ENCODE data around the gene MRGPRX3. TPM values are rescaled to one million over a fixed set of nuclear protein-coding genes. Genes with fewer than 3 reads are reported as not detected.
"Not testable (repeated sequence)": the region's sequence is repeated elsewhere in the genome, so short reads cannot be mapped to it uniquely, and the experiment has no call there.

The MRGPRX3 gene
- total RNA-seq, 4 donors from 2014 or later, result 0.38 TPM; not detected in 3

- peak; percentile 31 to 84 for DNase-seq (ENCODE audit: low spot score in 2 of 2)
- 2 to 3% methylated on average over 9 of the region's 9 CpGs for WGBS, 2 donors
- intact Hi-C loops (cut with DNase I; ENCODE audit: low total_unique reads), result no loop called here
- TF ChIP-seq CTCF (IDR thresholded peaks at IDR 0.05) (peak in 1 of 3 donors; percentile 65), POLR2A (IDR thresholded peaks at IDR 0.05) (no peak)
- no peak overlapping the region for H3K4me3 ChIP-seq (ENCODE audit: low read depth, poor library complexity, severe bottlenecking)
These were observed 16.8 kb upstream of the MRGPRX3 start for GRCh38 chr11:18115360-18116127.

DNA sequence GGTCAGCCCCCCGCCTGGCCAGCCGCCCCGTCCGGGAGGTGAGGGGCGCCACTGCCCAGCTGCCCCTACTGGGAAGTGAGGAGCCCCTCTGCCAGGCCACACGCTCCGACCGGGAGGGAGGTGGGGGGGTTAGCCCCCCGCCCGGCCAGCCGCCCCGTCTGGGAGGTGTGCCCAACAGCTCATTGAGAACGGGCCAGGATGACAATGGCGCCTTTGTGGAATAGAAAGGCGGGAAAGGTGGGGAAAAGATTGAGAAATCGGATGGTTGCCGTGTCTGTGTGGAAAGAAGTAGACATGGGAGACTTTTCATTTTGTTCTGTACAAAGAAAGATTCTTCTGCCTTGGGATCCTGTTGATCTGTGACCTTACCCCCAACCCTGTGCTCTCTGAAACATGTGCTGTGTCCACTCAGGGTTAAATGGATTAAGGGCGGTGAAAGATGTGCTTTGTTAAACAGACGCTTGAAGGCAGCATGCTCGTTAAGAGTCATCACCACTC, 11.0 kb upstream of the MRGPRX3 start:
- DNase-seq (ENCODE audit: low spot score in 2 of 2); intact Hi-C loops (cut with DNase I; ENCODE audit: low total_unique reads); H3K4me3 ChIP-seq (ENCODE audit: low read depth, poor library complexity, severe bottlenecking): not testable (repeated sequence)
- WGBS, 2 donors, result 61 to 69% methylated on average over 14 to 17 of the region's 20 CpGs

DNA sequence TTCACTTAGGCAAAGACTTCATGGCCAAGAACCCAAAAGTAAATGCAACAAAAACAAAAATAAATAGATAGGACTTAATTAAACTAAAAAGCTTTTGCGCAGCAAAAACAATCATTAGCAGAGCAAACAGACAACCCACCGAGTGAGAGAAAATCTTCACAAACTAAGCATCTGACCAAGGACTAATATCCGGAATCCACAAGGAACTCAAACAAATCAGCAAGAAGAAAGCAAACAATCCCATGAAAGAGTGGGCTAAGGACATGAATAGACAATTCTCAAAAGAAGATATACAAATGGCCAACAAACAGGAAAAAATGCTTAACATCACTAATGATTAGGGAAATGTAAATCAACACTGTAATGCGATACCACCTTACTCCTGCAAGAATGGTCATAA, 1.3 kb upstream of the MRGPRX3 start:
- DNase-seq (ENCODE audit: low spot score in 2 of 2); H3K4me3 ChIP-seq (ENCODE audit: low read depth, poor library complexity, severe bottlenecking); intact Hi-C loops (cut with DNase I; ENCODE audit: low total_unique reads): not testable (repeated sequence)
- WGBS, 2 donors, result 91 to 93% methylated on average over 4 of the region's 4 CpGs

- TF ChIP-seq POLR2A (IDR thresholded peaks at IDR 0.05) (no peak), CTCF (IDR thresholded peaks at IDR 0.05) (no peak)
- intact Hi-C loops (cut with DNase I; ENCODE audit: low total_unique reads), result no loop called here
- 37 to 44% methylated on average over 2 of the region's 2 CpGs for WGBS, 2 donors
- no peak for DNase-seq (ENCODE audit: low spot score in 2 of 2)
- no peak overlapping the region for H3K4me3 ChIP-seq (ENCODE audit: low read depth, poor library complexity, severe bottlenecking)
These were observed 2.9 kb downstream of the MRGPRX3 start for GRCh38 chr11:18135308-18135707.

DNA sequence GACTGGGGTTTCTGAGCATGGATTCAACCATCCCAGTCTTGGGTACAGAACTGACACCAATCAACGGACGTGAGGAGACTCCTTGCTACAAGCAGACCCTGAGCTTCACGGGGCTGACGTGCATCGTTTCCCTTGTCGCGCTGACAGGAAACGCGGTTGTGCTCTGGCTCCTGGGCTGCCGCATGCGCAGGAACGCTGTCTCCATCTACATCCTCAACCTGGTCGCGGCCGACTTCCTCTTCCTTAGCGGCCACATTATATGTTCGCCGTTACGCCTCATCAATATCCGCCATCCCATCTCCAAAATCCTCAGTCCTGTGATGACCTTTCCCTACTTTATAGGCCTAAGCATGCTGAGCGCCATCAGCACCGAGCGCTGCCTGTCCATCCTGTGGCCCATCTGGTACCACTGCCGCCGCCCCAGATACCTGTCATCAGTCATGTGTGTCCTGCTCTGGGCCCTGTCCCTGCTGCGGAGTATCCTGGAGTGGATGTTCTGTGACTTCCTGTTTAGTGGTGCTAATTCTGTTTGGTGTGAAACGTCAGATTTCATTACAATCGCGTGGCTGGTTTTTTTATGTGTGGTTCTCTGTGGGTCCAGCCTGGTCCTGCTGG, 4.9 kb downstream of the MRGPRX3 start:
- 92 to 95% methylated on average over 29 of the region's 29 CpGs for WGBS, 2 donors
- TF ChIP-seq POLR2A (IDR thresholded peaks at IDR 0.05) (no peak), CTCF (IDR thresholded peaks at IDR 0.05) (no peak)
- intact Hi-C loops (cut with DNase I; ENCODE audit: low total_unique reads), result no loop called here
- no peak overlapping the region for H3K4me3 ChIP-seq (ENCODE audit: low read depth, poor library complexity, severe bottlenecking)
- DNase-seq (ENCODE audit: low spot score in 2 of 2), result no peak

DNA sequence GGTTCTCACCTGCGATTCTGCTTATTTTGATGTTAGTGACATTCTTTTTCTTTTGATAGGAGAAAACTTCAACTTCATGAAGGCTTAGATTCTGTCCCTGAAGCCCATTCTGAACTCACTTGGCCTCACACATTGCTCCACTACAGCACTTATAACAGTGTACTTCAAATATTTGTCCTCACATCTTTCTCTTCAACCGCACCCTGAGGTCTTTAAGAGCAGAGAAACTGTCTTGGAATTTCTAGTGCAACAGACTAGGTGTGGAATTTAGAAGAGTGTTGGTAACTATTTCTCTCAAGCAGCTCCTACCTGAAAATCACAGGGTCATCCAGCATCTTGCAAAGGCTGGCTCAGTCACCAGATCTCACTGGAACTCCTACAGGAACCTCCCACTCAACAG, 7.8 kb downstream of the MRGPRX3 start:
- no peak for DNase-seq (ENCODE audit: low spot score in 2 of 2)
- no peak overlapping the region for H3K4me3 ChIP-seq (ENCODE audit: low read depth, poor library complexity, severe bottlenecking)
- TF ChIP-seq POLR2A (IDR thresholded peaks at IDR 0.05), result no peak
- no peak for TF ChIP-seq CTCF (IDR thresholded peaks at IDR 0.05)
- 95 to 100% methylated on average over 2 of the region's 2 CpGs for WGBS, 2 donors
- intact Hi-C loops (cut with DNase I; ENCODE audit: low total_unique reads), result no loop called here

Measured in lower leg skin (tissue), 4 donors.